Spleen (tissue), 7 donors: ENCODE data around the gene PCSK1.
A peak's percentile ranks its signal among the peaks of the same experiment; 100 is the strongest.

Source experiments
- POLR2A ChIP-seq, 3 donors: fragments of 450-650 bp; IDR thresholded peaks; one replicate each; pipeline ENCODE4 v1.5.1; 2017; ENCODE audit warnings: antibody characterized with exemption in 3 of 3, mild to moderate bottlenecking in 1 of 3
- TF ChIP-seq, protein P1 (sequence below), 11 experiments: fragments of 200-600 bp in 7 of 11; fragments of 450-650 bp in 4 of 11; sonication (generic) in 4 of 11; IDR thresholded peaks in 8 of 11; conservative IDR thresholded peaks in 3 of 11; 1 replicate in 7 of 11; 2 replicates in 4 of 11; pipeline versions ENCODE4 v1.4.0 to v1.8.0; 2016 to 2021; ENCODE audit warnings: antibody characterized with exemption in 11 of 11, inconsistent platforms in 4 of 11, mild to moderate bottlenecking in 1 of 11
- donor health status: DM: no; HTN: no; CAD: no; lungs with moderate emphysema.
- donor health status: DM: no; HTN: no; CAD: no.
- donor health status: DM: no; HTN: no; CAD: no.

GRCh38 chr5:96344678-96345577 lies 88.1 kb downstream of the PCSK1 start:
- no peak for TF ChIP-seq POLR2A (IDR thresholded peaks at IDR 0.05)
- TF ChIP-seq, protein P1, sequence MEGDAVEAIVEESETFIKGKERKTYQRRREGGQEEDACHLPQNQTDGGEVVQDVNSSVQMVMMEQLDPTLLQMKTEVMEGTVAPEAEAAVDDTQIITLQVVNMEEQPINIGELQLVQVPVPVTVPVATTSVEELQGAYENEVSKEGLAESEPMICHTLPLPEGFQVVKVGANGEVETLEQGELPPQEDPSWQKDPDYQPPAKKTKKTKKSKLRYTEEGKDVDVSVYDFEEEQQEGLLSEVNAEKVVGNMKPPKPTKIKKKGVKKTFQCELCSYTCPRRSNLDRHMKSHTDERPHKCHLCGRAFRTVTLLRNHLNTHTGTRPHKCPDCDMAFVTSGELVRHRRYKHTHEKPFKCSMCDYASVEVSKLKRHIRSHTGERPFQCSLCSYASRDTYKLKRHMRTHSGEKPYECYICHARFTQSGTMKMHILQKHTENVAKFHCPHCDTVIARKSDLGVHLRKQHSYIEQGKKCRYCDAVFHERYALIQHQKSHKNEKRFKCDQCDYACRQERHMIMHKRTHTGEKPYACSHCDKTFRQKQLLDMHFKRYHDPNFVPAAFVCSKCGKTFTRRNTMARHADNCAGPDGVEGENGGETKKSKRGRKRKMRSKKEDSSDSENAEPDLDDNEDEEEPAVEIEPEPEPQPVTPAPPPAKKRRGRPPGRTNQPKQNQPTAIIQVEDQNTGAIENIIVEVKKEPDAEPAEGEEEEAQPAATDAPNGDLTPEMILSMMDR (IDR thresholded peaks at IDR 0.05 in 8 of 11, conservative IDR thresholded peaks at IDR 0.05 in 3 of 11), result peak in 10 of 11 experiments; percentile 15 to 63 (median 46)
